Umbilical cord (tissue), 2 donors: ENCODE measurements around the gene DNAJC17. TPM values are rescaled to one million over a fixed set of nuclear protein-coding genes. Genes with fewer than 3 reads are reported as not detected.

Source experiments
- DNase-seq: peaks from one replicate; pipeline ENCODE4 v3.0.0-alpha.2; 2015; ENCODE audit warnings: low spot score
- total RNA-seq: library from RNA; depleted of rRNA; stranded (reverse); fragments of >200 nt; gene quantifications from one replicate; pipeline ENCODE4 v1.2.3, GENCODE V29; 2014; ENCODE audit warnings: low replicate concordance; ENCODE audit not compliant: insufficient read depth

Gene DNAJC17
- total RNA-seq, 1 donor from 2014 or later: 10.4 TPM

DNA sequence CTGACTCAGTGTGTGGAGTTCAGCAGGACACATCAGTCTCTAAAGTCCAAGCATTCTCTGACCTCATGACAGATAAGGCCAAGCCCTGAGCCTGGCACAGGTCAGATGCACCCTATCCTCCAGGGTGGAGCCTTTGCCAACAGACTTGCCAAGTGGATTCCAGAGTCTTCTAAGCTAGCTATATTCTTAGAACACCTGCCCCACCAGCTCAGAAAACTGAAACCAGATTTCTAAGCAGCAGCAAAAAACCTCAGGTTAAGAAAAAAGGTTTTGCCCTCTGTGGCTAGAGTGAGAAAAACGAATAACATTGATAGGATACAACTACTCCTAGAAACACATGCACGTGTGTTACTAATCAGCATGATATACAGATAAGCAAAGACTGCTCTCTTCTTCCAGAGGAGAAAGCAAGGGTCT, 63.8 kb downstream of the DNAJC17 start:
- no peak for DNase-seq

DNA sequence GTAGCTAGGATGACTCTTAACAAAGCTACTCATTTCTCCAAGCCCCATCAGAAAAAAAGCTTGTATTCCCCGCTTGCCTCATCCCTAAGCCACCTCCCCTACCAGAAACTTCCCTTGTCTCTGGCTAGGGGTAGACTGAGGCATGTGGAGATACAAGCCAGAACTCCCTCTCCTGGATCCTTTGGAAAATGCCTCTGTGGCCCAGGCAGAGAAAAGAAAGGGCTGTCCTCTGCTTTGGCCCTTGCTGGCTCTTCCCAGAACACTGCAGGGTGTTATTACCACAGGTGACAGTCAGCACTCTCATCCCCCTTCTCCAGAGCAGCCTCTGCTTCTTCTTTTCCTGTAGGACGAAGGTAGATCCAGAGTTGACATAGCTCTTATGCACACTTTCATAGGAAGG, 67.4 kb downstream of the DNAJC17 start:
- no peak for DNase-seq

DNA sequence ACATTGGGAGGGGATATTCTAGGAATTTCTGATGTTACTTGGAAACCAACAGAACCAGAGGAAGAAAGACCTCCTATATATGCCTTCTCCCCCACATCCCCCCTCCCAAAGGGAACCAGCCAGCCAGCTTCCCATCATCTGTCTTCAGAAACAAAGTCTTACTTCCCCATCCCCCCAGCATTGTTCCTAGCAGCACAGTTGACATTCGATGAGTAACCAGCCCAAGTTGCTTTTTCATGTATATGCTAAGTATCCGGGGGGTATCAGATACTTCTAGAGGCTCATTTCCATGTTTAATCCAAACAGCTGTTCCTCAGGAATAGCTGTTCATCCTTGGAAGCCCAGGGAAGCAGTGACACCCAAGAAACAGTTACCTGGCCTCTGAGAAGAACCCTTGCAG, 68.2 kb downstream of the DNAJC17 start:
- no peak for DNase-seq

DNA sequence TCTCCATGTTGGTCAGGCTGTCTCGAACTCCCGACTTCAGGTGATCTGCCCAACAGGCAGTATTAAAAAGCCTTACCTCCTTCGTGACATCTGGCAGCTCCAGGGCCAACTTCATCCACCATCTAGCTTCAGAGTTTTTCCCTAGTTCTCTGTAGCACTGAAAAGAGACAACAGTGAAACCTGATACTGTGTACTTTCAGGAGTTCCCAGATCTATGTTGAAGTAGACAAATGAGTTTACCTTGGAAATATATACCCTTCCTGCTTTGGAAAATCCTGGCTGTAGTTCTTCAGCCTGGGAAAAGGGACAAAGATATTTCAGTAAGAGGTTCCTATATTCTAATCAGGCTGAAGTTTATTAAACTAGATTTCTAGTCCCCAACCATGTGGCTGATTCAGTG, 70.2 kb downstream of the DNAJC17 start:
- DNase-seq: no peak

DNA sequence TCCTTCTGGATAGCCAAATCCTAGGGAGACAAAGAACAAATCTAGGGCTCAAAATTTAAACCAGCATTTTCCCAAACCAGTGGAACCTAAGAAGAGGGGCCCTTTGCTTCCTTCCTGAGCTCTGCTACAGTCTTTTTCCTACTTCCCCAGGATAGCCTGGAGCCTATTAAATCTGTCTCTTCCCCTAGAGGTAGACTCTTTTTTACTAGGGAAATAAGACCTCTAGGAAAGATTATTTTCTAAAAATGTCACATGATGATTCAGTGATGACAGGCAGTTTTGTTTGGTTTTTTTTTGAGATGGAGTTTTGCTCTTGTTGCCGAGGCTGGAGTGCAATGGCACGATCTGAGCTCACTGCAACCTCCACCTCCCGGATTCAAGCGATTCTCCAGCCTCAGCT, 70.7 kb downstream of the DNAJC17 start:
- no peak for DNase-seq

DNA sequence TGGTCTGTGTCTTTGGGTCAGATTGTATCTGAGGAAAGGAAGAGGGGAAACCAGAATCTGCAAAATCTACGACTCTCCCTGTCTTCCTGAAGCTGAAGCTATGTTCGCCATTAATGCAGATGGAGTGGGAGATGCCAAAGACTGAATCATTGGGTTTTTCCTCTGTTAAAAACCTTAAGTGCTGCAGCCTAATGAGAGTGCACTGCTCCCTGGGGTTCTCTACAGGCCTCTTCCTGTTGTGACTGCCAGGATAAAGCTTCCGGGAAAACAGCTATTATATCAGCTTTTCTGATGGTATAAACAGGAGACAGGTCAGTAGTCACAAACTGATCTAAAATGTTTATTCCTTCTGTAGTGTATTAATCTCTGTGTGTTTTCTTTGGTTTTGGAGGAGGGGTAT, 76.2 kb downstream of the DNAJC17 start:
- no peak for DNase-seq

DNA sequence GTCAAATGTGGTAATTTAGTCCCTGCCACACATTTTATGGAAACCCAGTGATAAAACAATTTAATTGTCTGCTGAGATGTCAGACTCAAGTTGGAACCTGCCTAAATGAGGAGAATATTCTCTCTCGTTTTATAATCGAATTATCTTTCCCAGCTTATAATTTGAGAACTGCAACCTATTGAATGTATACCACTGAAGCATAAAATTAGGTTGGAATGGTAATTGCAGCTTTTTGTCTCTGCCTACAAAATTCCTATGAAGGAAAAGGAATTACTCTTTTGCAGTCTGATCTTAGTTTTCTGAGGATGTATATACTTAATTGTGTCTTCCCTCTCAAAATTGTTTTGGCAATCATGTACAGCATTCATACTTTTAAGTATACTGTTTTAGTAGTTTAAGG, 83.4 kb downstream of the DNAJC17 start:
- no peak for DNase-seq

DNA sequence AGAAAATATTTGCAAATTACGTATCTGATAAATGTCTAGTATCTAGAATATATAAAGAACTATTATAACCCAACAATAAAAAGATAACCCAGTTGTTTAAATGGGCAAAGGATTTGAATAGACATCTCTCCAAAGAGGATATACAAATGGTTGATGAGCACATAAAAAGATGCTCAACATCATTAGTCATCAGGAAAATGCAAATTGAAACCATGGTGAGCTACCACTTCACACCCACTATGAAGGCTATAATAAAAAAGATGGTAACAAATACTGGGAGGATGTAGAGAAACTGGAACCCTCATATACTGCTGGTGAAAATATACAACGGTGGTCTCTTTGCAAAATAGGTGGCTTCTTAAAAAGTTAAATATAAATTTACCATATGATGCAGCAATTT, 84.3 kb downstream of the DNAJC17 start:
- no peak for DNase-seq

DNA sequence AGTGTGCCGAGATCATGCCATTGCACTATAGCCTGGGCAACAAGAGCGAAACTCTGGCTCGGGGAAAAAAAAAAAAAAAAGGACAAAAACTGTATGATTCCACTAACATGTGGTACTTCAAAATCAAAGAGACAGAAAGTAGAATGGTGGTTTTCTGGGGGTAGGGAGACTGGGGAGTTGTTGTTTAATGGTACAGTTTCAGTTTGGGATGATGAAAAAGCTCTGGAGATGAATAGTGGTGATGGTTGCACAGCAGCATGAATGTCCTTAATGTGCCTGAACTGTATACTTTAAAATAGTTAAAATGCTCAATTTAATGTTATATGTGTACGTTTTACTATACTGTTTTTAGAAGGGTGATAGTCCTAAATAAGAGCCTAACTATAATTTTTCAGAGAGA, 84.9 kb downstream of the DNAJC17 start:
- DNase-seq: no peak

DNA sequence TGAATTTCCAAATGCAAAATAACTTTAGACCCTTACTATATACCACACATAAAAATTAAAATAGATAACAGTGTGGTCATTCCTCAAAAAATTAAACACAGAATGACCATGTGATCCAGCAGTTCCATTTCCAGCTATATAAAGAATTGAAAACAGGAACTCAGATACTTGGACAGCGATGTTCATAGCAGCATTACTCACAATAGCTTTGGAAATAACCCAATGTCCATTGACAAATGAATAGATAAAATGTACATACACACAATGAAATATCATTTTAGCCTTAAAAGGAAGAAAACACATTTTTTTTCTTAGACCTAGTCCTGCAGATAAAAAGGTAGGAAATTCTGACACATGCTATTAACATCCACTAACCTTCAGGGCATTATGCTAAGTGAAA, 85.6 kb downstream of the DNAJC17 start:
- DNase-seq: no peak

DNA sequence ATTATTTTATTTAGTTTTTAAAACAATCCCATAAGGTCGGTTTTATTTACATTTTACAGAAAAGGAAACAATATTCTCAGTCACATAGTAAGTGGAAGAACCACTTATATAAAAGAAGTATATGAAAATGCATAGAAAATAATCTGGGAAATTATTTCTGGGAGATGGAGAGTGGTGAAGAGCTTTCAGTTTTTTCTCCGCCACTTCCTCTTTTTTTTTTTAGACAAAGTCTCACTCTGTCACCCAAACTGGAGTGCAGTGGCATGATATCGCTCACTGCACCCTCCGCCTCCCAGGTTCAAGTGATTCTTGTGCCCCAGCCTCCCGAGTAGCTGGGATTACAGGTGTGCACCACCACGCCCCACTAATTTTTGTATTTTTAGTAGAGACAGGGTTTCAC, 91.1 kb downstream of the DNAJC17 start:
- DNase-seq: no peak

Other genes with a start within 250 kb of the DNAJC17 start
- gene CCDC32, start 242.4 kb downstream of the DNAJC17 start, total RNA-seq: 20.0 TPM
- 8.4 TPM for gene RPUSD2, start 238.2 kb downstream of the DNAJC17 start, total RNA-seq
- gene KNL1, start 213.2 kb downstream of the DNAJC17 start, total RNA-seq: 13.0 TPM
- 0.48 TPM for gene RAD51, start 112.3 kb downstream of the DNAJC17 start, total RNA-seq
- gene RMDN3, start 52.2 kb downstream of the DNAJC17 start, total RNA-seq: 9.4 TPM
- gene GCHFR, start 43.4 kb downstream of the DNAJC17 start, total RNA-seq: not detected
- gene C15orf62, start 37.5 kb downstream of the DNAJC17 start, total RNA-seq: 0.24 TPM
- 11.3 TPM for gene ZFYVE19, start 384 bp downstream of the DNAJC17 start, total RNA-seq
- 1.7 TPM for gene PPP1R14D, start 21.2 kb upstream of the DNAJC17 start, total RNA-seq
- gene SPINT1, start 36.6 kb upstream of the DNAJC17 start, total RNA-seq: 16.6 TPM
- 3.6 TPM for gene RHOV, start 66.8 kb upstream of the DNAJC17 start, total RNA-seq
- gene VPS18, start 87.0 kb upstream of the DNAJC17 start, total RNA-seq: 32.0 TPM
- 3.6 TPM for gene DLL4, start 121.9 kb upstream of the DNAJC17 start, total RNA-seq
- 8.7 TPM for gene CHAC1, start 146.0 kb upstream of the DNAJC17 start, total RNA-seq